Muscle of leg (tissue), 11 donors: ENCODE data around the gene KIF13A. TPM values are rescaled to one million over a fixed set of nuclear protein-coding genes. Genes with fewer than 3 reads are reported as not detected.
A peak's percentile ranks its signal among the peaks of the same experiment; 100 is the strongest.
"Not testable (repeated sequence)": the region's sequence is repeated elsewhere in the genome, so short reads cannot be mapped to it uniquely, and the experiment has no call there.

Experiments
- DNase-seq: peaks from one replicate; pipeline ENCODE4 v3.0.0; 2013
- H3K27ac ChIP-seq: one replicate; pipeline ENCODE4 v1.5.1; 2013; ENCODE audit warnings: mild to moderate bottlenecking, low read length, control low read depth
- H3K27me3 ChIP-seq: one replicate; pipeline ENCODE4 v1.6.1; 2013; ENCODE audit warnings: low read length; ENCODE audit not compliant: control insufficient read depth, insufficient read depth
- H3K36me3 ChIP-seq: one replicate; pipeline ENCODE4 v1.6.1; 2013; ENCODE audit warnings: low read length; ENCODE audit not compliant: control insufficient read depth, insufficient read depth
- H3K4me1 ChIP-seq: one replicate; pipeline ENCODE4 v1.6.1; 2013; ENCODE audit warnings: low read length; ENCODE audit not compliant: control insufficient read depth, insufficient read depth
- H3K4me3 ChIP-seq: one replicate; pipeline ENCODE4 v1.5.1; 2013; ENCODE audit warnings: low read length, control low read depth
- H3K9me3 ChIP-seq: replicated peaks from 2 replicates; pipeline ENCODE4 v1.6.1; 2013; ENCODE audit warnings: low read depth, low read length; ENCODE audit not compliant: control insufficient read depth
- WGBS: methylation state at CpG from one replicate; pipeline ENCODE4 v1.1.5; 2013; ENCODE audit warnings: missing lambda C conversion rate; ENCODE audit not compliant: insufficient coverage; 5-methylcytosine and 5-hydroxymethylcytosine counted together
- polyA plus RNA-seq, 8 donors: library from polyadenylated mRNA; unstranded; fragments of 120-200 nt; gene quantifications; one replicate each; pipeline versions ENCODE4 v1.2.1 to v1.2.3, GENCODE V29; 2013; ENCODE audit warnings: inconsistent platforms in 1 of 8, low replicate concordance in 1 of 8; ENCODE audit not compliant: insufficient read length in 8 of 8, insufficient read depth in 1 of 8
- total RNA-seq: library from RNA; stranded (reverse); fragments of 120-200 nt; gene quantifications from one replicate; pipeline ENCODE4 v1.2.4, GENCODE V29; 2013

The KIF13A gene
- total and polyA plus RNA-seq, 9 donors: 29.7 to 41.1 (median 32.4) TPM

GRCh38 chr6:17890309-17890708 lies 97.1 kb downstream of the KIF13A start:
- peaks cover 11% of the 10 kb centered on the region for H3K36me3 ChIP-seq
- DNase-seq: no peak
- WGBS: 80% methylated on average over 1 of the region's 1 CpG
- H3K27ac ChIP-seq: no peak overlapping the region
- H3K4me1 ChIP-seq: no peaks in the 10 kb centered on the region
- no peaks in the 10 kb centered on the region for H3K27me3 ChIP-seq
- peaks cover 14% of the 10 kb centered on the region for H3K9me3 ChIP-seq
- no peak overlapping the region for H3K4me3 ChIP-seq

- H3K27ac ChIP-seq, H3K27me3 ChIP-seq, H3K9me3 ChIP-seq, H3K4me1 ChIP-seq, H3K36me3 ChIP-seq, DNase-seq, H3K4me3 ChIP-seq: not testable (repeated sequence)
- 86% methylated on average over 4 of the region's 9 CpGs for WGBS
These were observed 97.7 kb downstream of the KIF13A start for GRCh38 chr6:17889777-17890176.

GRCh38 chr6:17886891-17887290 lies 100.5 kb downstream of the KIF13A start:
- no peak overlapping the region for H3K27ac ChIP-seq
- no peak for DNase-seq
- no peak overlapping the region for H3K4me3 ChIP-seq
- no peaks in the 10 kb centered on the region for H3K36me3 ChIP-seq
- WGBS: no CpG with 5 or more reads among the region's 1 CpG
- no peaks in the 10 kb centered on the region for H3K4me1 ChIP-seq
- H3K9me3 ChIP-seq: no peaks in the 10 kb centered on the region
- H3K27me3 ChIP-seq: no peaks in the 10 kb centered on the region

GRCh38 chr6:17885889-17886576 lies 101.4 kb downstream of the KIF13A start:
- Histone ChIP-seq H3K4me3 (no peak overlapping the region), H3K4me1 (no peaks in the 10 kb centered on the region), H3K27me3 (no peaks in the 10 kb centered on the region), H3K9me3 (no peaks in the 10 kb centered on the region), H3K27ac (no peak overlapping the region), H3K36me3 (no peaks in the 10 kb centered on the region)
- DNase-seq: no peak
- 97% methylated on average over 3 of the region's 4 CpGs for WGBS

- DNase-seq: peak; percentile 36
- no peaks in the 10 kb centered on the region for H3K9me3 ChIP-seq
- no peaks in the 10 kb centered on the region for H3K4me1 ChIP-seq
- no peak overlapping the region for H3K4me3 ChIP-seq
- WGBS: 50% methylated on average over 1 of the region's 4 CpGs
- H3K27me3 ChIP-seq: no peaks in the 10 kb centered on the region
- no peak overlapping the region for H3K27ac ChIP-seq
- no peaks in the 10 kb centered on the region for H3K36me3 ChIP-seq
These were observed 102.6 kb downstream of the KIF13A start for GRCh38 chr6:17884498-17885478.

GRCh38 chr6:17883665-17884497 lies 103.6 kb downstream of the KIF13A start:
- Histone ChIP-seq H3K27ac (no peak overlapping the region), H3K9me3 (no peaks in the 10 kb centered on the region), H3K27me3 (no peaks in the 10 kb centered on the region), H3K36me3 (no peaks in the 10 kb centered on the region), H3K4me3 (no peak overlapping the region), H3K4me1 (no peaks in the 10 kb centered on the region)
- WGBS: no CpG with 5 or more reads among the region's 2 CpGs
- DNase-seq: no peak

GRCh38 chr6:17881085-17881858 lies 106.2 kb downstream of the KIF13A start:
- H3K36me3 ChIP-seq: no peaks in the 10 kb centered on the region
- H3K27me3 ChIP-seq: no peaks in the 10 kb centered on the region
- no peaks in the 10 kb centered on the region for H3K9me3 ChIP-seq
- H3K4me1 ChIP-seq: no peaks in the 10 kb centered on the region
- no peak for DNase-seq
- no peak overlapping the region for H3K4me3 ChIP-seq
- WGBS: 80% methylated on average over 8 of the region's 11 CpGs
- no peak overlapping the region for H3K27ac ChIP-seq

- peaks cover 2% of the 10 kb centered on the region for H3K36me3 ChIP-seq
- WGBS: 14% methylated on average over 1 of the region's 2 CpGs
- H3K4me1 ChIP-seq: no peaks in the 10 kb centered on the region
- H3K9me3 ChIP-seq: no peaks in the 10 kb centered on the region
- peak overlapping the region; percentile 16 for H3K27ac ChIP-seq
- DNase-seq: peak; percentile 88
- no peak overlapping the region for H3K4me3 ChIP-seq
- H3K27me3 ChIP-seq: no peaks in the 10 kb centered on the region
These were observed 108.3 kb downstream of the KIF13A start for GRCh38 chr6:17879184-17879583.

- H3K27me3 ChIP-seq: no peaks in the 10 kb centered on the region
- H3K27ac ChIP-seq: no peak overlapping the region
- no peaks in the 10 kb centered on the region for H3K9me3 ChIP-seq
- H3K4me1 ChIP-seq: no peaks in the 10 kb centered on the region
- H3K4me3 ChIP-seq: no peak overlapping the region
- peaks cover 2% of the 10 kb centered on the region for H3K36me3 ChIP-seq
- WGBS: no CpG with 5 or more reads among the region's 1 CpG
- DNase-seq: peak; percentile 21
These were observed 108.7 kb downstream of the KIF13A start for GRCh38 chr6:17878734-17879133.
